LNCAP (cell line): ENCODE data around the gene FADS1.

Source experiments
- CTCF ChIP-seq: fragments of 450-650 bp; IDR thresholded peaks from 2 replicates; pipeline ENCODE4 v1.5.1; 2017; ENCODE audit warnings: mild to moderate bottlenecking

Gene FADS1

GRCh38 chr11:61763930-61764605 lies 52.7 kb downstream of the FADS1 start:
- no peak for TF ChIP-seq CTCF

- TF ChIP-seq CTCF, result no peak
Measured at GRCh38 chr11:61762798-61763197, 54.0 kb downstream of the FADS1 start.

- TF ChIP-seq CTCF, result no peak
Measured at GRCh38 chr11:61762223-61762615, 54.6 kb downstream of the FADS1 start.

- TF ChIP-seq CTCF, result no peak
Measured at GRCh38 chr11:61761440-61762222, 55.2 kb downstream of the FADS1 start.

- TF ChIP-seq CTCF, result no peak
Measured at GRCh38 chr11:61760946-61761345, 55.9 kb downstream of the FADS1 start.

- TF ChIP-seq CTCF, result no peak
Measured at GRCh38 chr11:61757213-61757862, 59.5 kb downstream of the FADS1 start.

- no peak for TF ChIP-seq CTCF
Measured at GRCh38 chr11:61756452-61757212, 60.2 kb downstream of the FADS1 start.
